ENCODE measurements around the gene HNRNPA3.

- TF ChIP-seq POLR2AphosphoS5 (IDR thresholded peaks at IDR 0.05; ENCODE audit: insufficient read depth, low read depth, low read length), result no peak
- TF ChIP-seq POLR2A (IDR thresholded peaks at IDR 0.05; ENCODE audit: low read depth, low read length), result no peak
- no peak for TF ChIP-seq EZH2 (IDR thresholded peaks at IDR 0.05; ENCODE audit: borderline replicate concordance, low read depth, low read length, severe bottlenecking)
- no peak for TF ChIP-seq CTCF (IDR thresholded peaks at IDR 0.05; ENCODE audit: extremely low read depth in 1 of 2, insufficient read depth in 1 of 2, low read depth in 1 of 2, low read length in 2 of 2)
- no peak for TF ChIP-seq FOS (IDR thresholded peaks at IDR 0.05; ENCODE audit: borderline replicate concordance, insufficient read depth, low read length)
- TF ChIP-seq, protein P1, sequence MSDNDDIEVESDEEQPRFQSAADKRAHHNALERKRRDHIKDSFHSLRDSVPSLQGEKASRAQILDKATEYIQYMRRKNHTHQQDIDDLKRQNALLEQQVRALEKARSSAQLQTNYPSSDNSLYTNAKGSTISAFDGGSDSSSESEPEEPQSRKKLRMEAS (IDR thresholded peaks at IDR 0.05; ENCODE audit: insufficient read depth, insufficient read length), result no peak
- TF ChIP-seq MYC (IDR thresholded peaks at IDR 0.05; ENCODE audit: low read depth, low read length), result no peak
Observed at GRCh38 chr2:177178797-177179196, 33.8 kb upstream of the HNRNPA3 start.

All from endothelial cell of umbilical vein (primary cell).